GM12874 (cell line): ENCODE measurements around the gene AATK.

ENCODE experiments used
- TF ChIP-seq, protein P1 (sequence below): IDR thresholded peaks from 2 replicates; pipeline ENCODE4 v1.5.1; 2011; ENCODE audit warnings: low read depth, mild to moderate bottlenecking, control low read depth, low read length, moderate library complexity; ENCODE audit not compliant: insufficient read depth

Gene AATK

DNA sequence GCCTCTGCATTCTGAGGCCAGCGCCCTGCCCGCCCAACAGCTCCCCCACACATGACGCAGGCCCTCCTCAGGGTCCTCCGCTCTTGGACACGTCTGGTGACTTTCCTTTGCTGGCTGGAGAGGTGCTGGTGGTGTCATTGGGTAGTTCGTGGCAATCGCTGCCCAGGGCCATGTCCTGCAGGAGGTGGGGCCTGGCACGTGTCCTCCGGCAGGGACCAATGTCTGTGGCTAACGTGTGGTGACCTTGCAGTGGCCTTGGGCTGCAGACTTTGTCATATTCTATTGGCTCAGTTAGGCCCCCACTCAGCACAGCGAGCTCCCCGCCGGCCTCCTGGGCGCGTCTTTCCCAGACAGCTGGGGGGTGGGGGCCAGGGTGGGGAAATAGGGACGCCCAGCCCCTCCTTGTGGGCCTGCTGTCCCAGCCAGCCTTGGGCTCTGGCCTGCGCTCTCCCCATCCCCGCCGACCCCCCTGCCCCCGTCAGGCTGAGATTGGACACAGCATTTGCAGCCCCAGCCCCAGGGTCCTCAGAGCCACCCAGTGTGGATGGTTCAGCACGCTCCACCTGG lies 52.8 kb downstream of the AATK start:
- TF ChIP-seq, protein P1, sequence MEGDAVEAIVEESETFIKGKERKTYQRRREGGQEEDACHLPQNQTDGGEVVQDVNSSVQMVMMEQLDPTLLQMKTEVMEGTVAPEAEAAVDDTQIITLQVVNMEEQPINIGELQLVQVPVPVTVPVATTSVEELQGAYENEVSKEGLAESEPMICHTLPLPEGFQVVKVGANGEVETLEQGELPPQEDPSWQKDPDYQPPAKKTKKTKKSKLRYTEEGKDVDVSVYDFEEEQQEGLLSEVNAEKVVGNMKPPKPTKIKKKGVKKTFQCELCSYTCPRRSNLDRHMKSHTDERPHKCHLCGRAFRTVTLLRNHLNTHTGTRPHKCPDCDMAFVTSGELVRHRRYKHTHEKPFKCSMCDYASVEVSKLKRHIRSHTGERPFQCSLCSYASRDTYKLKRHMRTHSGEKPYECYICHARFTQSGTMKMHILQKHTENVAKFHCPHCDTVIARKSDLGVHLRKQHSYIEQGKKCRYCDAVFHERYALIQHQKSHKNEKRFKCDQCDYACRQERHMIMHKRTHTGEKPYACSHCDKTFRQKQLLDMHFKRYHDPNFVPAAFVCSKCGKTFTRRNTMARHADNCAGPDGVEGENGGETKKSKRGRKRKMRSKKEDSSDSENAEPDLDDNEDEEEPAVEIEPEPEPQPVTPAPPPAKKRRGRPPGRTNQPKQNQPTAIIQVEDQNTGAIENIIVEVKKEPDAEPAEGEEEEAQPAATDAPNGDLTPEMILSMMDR, result no peak

- TF ChIP-seq, protein P1, result no peak
Observed at GRCh38 chr17:81112450-81112849, 53.6 kb downstream of the AATK start.

- TF ChIP-seq, protein P1, result no peak
Observed at GRCh38 chr17:81111066-81111465, 55.0 kb downstream of the AATK start.

DNA sequence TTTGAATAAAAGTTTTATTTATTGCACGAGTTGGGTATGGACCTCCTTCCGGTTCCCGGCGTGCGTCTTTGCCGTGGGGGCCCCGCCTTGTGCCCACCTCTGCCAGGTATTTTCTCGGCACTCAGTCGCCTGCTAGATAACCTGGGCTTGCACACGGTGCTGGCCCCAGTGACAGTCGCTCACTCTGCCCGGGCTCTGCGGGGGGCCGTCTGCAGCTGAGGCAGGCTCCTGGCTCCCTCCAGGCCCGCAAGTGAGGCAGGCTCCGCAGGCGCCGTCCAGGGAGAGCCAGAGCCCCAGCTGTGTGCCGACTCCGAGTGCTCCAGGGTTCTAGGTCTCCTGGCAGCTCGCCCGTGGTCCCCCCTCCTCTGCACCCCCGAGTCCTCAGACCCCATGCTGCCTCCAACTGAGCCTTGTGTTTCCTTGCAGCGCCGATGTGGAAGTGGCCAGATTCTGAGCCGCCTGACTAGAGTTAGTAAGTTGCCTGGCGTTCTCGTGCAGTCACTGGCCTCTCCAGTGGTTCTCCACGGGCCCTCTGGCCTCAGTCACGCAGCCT lies 55.5 kb downstream of the AATK start:
- TF ChIP-seq, protein P1, result no peak

DNA sequence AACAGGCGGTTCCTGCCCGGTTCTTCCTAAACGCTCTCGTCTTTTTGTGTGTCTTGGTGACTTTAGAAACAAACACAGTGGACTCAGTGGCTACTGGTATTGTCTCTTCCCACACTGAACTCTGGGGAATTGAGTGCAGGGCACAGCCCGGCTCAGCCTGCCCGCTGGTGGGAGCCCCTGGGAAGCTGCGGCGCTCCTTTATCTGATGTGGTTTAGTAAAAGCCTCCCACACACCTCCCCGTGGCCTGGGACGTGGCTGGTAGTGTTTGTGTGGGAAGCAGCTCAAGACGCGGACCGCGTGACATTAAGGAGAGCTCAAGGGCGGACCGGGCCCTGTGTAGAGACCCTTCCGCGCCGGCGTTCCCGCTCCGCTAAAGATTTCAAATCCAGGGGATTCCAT lies 56.1 kb downstream of the AATK start:
- TF ChIP-seq, protein P1, result no peak

DNA sequence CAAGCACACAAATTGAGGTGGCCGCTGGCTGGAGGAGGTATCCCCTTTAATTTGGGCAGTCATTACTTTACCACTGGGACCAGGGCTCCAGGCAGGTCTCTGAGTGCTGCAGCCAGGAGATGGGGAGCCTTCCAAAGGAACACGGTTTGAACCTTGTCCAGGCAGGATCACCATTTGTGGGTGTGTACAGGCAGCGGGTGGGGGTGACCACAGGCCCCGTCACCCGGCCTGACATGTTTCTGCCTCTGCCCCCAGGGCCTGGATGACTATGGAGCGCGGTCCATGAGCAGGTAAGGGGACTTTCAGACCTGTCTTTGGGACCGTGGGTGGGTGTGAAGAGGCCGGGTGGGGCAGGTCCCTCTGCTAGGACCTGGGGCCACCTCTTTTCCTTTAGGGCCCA lies 57.8 kb downstream of the AATK start:
- TF ChIP-seq, protein P1, result no peak

DNA sequence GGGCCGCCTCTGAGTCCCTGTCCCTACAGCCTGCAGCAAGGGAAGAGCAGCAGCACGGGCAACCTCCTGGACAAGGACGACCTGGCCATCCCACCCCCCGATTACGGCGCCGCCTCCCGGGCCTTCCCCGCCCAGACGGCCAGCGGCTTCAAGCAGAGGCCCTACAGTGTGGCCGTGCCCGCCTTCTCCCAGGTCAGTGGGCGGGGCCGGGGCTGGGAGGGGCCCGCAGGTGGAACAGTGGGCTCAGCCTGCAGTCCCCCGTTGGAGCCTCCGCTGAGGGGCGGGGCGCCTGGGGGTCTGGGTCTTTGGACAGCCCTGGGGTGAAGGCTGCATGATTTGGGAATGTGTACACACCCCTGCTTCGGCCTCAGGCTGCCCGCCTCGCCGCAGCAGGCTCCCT lies 59.3 kb downstream of the AATK start:
- TF ChIP-seq, protein P1, result no peak
